NCI-H146 (cell line): ENCODE results near the gene TMIE.

Source experiments
- DNase-seq: peaks from one replicate; lab custom pipeline; 2025; lab: John Stamatoyannopoulos, UW

Gene TMIE, protein sequence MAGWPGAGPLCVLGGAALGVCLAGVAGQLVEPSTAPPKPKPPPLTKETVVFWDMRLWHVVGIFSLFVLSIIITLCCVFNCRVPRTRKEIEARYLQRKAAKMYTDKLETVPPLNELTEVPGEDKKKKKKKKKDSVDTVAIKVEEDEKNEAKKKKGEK

DNA sequence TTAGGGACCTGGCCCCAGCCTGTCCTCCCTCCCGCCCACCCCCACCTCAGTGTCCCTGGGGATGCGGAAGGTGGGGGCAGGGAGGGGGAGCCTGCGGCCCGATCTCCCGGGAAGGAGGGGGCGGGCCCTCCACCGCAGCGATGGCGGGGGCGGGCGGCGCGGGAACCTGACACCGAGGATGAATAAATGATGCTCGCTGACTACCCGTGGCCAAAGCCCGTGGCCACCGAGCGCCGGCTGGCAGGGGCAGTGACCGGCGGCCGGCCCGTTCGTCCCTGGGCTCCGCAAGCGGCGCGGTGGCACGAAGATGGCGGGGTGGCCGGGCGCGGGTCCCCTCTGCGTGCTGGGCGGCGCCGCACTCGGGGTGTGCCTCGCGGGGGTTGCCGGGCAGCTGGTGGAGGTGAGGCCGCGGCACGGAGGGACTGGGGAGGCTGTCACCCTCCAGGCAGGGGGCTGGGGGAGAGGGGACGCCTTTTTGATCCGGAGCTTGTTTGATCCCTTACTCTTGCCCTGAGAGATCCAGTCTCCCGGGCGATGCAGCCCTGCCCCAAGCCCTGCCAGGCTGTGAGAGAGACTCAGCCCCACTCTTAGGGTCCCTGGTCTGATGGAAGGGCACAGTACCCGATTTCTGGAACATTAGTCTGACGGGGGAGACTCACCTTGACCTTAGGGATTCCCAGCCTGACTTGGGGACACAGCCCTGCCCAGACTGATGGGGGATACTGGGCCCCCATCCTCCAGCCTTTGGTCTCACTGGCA lies at the start of gene TMIE:
TSS of gene TMIE (plus strand) at position 212 of the 759 bp plus-strand sequence. CDS start at position 308, 96 bp downstream.
- DNase-seq = peak; percentile 32

DNA sequence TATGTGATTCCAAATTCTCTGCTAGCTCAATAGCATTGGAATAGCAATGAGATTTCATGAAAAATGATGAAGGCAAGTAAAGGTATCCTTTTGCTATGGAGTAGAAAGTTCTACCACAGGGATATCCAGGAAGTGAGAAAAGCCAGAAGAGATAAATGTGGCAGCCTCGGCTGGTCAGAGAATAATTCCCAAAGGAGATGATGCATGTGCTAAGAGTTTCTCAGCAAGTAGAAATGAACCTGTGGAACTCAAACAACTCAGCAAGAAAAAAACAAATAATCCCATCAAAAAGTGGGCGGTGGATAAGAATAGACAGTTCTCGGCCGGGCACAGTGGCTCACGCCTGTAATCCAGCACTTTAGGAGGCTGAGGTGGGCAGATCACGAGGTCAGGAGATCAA lies 45.9 kb upstream of the TMIE start:
- DNase-seq = no peak

DNA sequence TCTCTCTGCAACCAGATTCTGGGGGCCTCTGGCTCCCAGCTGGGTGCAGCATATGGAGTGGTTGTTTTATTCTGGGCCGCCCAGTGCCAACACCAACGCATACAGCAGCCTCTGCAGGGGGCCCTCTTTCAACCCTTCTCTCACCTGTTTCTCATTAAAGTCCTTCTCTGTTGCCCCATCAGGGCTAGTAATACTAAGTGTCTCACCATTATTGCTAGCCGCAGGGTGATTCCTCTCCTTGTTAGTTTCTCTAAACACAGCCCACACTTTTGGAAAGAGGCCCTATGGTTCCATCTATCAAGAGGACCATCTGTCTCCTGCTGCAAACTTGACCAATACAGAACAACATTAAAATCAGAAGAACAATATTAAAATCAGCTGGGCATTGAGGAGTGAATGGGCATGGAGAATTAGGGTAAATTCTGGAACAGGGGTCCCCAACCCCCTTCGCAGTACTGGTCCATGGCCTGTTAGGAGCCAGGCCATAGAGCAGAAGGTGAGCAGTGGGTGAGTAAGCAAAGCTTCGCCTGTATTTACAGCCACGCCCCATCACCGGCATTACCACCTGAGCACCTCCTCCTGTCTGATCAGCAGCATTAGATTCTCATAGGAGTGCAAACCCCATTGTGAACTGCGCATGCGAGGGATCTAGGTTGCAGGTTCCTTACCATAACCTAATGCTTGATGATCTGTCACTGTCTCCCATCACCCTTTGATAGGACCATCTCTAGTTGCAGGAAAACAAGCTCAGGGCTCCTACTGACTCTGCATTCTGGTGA lies 44.2 kb upstream of the TMIE start:
- DNase-seq = peak; percentile 93

DNA sequence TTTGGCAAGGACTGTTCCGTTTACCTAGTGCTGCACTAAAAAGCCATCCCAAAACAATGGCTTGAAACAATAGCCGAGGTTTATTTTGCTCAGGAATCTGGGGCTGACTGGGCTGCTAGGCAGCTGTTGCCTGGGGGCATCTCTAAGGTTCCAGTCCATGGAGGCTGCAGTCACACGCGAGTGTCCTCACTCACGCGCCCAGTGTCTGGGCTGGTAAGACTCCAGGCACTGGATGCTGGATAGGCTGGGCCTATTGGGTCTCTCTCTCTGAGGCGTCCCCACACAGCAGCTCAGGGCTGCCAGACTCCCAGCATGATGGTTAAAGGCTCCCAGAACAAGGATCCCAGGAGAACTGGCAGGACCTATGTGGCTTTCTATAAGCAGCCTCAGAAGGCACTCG lies 41.9 kb upstream of the TMIE start:
- peak; percentile 70 for DNase-seq

DNA sequence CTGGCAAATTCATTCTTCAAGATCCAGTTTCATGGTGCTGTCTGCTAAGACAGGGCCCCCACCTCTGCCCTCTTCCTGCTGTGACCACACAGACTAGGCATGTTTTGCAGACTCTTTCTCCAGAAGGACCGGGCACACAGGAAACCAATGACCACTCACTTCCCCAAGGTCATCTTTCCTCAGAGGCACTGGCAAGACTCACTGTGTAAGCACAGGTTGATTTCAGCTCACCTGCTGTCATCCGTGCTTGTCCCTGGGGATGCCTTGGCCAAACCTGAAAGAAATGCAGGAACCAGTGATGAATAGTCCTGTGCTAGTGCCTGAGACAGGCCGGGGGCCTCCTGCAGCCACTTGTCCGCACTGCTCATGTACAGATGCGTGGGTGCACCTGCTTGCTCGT lies 41.2 kb upstream of the TMIE start:
- no peak for DNase-seq

DNA sequence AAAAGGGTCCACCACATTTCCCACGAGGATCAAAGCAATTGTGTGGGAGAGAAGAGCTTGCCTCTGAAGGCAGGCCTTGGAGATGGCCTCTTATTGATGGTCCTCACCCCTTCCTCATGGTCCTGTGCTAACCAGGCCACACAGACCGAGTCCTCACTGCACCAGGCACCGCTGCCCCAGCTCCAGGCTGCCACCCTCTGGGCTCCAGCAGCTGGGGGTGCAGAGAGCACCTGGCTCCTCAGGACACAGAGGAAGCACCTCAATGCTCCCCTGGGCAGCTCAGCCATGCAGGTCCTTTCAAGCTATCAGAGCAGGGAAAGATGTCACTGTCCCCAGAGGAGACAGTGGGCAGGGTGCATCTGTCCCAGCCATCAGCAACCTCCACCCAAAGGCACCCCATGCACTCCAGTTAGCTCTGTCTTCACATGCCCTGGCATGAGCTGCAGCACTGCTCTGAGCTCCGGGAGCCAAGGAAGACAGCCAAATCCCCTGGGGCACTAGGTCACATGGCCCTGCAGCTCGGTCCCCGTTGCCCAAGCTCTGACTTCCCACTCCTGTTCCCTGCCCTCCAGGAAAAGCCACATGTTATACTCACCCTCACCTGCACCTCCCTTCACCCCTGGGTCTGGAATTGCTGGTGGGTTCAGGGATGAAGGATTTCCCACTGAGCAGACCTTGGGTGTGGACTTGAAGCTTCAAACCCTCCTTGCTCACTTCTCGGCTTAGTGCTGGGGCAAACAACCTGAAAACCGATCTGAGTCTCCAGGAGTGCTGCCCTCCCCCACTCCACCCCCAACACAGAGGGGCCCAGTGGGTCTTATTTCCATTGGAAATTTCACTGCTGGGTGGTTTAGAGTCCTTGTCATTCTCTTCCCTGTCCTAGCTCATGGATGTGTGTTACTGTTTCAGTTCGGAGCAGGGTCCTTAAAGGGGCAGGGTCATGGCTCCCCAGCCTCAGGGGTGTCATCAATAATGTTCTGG lies 40.4 kb upstream of the TMIE start:
- peak; percentile 39 for DNase-seq

DNA sequence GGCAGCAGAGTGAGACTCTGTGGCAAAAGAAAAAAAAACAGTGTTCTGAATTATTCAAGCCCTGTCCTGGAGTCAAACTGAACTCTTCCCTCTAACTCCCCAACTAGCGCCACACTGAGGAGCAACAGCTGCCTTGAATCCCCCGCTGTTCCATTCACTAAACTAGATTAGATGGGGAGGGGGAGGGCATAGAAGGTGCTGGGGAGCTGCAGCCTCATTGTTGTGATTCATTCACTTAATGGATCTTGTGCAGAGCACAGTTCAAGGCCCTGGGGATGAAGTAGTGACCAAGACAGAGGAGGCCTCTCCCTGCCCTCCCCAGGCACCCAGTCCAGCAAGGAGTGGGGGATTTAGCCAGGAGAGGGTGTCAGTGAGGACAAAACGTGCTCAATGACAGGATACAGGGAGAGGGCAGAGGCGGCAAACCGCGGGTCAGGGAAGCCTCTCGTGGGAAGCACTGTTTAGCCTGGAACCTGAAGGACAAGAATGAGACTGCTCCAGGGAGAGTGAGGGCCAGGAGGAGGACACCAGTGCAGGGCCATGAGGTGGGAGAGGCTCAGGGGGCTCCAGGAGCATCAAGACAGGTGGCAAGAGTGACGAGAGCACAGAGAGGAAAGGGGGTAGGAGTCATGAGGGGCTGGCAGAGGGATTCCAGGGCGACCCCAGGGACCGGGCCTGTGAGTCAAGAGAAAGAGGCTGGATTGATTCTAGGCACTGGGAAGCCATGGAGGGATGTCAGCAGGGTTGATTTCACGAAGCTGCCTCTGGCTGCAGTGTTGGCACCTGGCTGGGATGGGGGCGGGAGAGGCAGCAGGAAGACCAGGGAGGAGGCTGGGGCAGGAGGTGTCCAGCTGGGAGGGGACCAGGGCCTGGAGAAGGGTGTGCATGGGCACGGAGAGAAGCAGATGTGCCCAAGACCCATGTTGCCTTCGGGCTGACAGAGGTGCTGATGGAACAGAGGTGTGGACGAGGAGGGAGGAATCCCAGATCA lies 39.1 kb upstream of the TMIE start:
- DNase-seq = peak; percentile 47

DNA sequence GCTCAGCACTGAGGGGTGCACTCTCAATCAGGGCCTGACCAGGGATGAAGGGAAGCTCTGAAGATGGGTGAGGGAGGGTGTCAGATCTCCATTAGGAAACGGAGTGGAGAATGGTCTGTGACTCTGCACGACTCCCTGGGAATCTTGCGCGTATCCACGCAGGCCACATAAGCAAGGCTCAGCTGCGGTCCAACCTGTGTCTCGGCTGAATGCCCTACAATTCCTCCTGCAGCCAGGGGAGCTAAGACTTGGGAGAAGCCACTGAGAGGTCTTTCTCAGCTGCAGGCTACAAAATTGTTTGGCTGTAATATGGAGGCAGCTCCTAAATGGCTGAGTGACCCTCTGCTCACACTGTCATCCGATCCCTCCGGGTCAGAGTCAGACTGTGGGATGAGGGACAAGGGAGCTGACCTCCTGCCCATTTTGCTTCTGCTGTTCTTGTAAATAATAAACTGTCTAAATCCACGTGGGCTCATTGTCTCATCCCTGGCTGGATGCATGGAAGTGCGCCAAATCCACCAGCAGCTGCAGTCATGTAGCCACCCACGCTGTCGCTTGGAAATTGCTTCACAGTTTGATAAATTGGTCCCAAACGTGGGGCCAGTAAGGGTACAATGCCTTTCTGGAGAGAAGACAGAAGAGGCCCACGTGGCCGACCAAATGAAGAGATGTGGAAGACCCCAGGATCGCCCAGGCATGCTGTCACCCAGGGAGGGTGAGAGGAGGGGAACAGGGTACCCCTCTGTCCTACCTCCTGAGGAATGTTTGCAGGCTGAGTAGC lies 38.2 kb upstream of the TMIE start:
- DNase-seq = peak; percentile 58

DNA sequence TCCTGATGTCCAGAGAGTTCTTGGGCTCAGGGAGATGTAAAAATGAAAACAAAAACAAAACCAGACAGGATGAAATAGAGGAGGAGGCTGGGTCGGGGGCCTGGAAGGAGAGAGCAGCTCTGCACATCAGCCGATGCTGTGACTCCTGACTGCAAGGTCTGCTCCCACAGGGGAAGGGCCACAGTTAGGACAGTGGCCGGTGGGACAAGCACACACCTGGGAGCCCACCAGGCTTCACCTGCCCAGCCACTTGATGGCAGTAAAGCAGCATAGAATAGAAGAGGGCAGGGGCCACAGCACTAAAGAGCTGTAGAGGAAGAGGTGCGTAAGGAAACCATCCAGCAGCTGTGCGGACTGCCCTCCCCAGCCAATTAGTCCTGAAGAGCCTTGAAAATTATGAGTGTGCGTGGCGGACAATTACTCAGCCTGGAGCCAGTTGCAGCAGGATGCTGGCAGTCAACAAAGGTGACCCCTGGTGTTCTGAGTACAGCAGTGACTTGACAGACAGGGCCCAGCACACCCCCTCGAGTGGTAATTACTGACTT lies 37.5 kb upstream of the TMIE start:
- DNase-seq = peak; percentile 96

DNA sequence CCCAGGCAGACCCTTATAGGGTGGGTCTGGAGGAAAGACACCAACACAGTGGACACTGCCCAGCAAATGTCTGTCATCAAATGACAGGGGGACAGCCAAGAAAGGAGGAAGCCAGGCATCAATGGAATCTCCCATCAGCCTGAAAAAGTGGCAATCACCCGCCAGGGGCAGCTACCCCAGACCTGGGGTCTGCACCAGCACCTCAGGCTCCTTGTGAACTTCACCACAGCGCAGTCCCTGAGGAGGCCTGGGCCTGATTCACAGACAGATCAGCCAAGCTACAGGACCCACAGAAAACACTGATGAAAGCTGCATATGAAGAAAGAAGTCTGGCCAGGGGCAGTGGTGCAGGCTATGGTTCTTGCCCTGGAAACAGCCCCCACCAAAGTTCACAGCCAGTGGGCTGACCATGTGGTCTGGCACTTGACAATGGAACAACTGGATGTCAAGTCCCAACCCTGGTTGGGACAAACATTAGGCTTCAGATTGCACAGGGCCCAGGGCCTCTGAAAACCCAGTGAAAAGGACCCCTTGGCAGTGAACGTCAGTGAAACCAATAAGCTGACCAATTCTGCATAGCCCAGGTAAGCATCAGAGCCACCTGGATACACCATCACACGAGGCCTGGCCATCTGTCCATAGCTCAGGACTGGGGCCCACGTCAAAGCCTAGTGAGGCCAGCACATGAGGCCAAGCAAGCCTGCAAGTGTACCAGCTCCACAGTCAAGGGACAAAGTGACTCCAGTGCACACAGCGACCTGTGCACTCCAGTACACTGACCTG lies 36.8 kb upstream of the TMIE start:
- DNase-seq = no peak

DNA sequence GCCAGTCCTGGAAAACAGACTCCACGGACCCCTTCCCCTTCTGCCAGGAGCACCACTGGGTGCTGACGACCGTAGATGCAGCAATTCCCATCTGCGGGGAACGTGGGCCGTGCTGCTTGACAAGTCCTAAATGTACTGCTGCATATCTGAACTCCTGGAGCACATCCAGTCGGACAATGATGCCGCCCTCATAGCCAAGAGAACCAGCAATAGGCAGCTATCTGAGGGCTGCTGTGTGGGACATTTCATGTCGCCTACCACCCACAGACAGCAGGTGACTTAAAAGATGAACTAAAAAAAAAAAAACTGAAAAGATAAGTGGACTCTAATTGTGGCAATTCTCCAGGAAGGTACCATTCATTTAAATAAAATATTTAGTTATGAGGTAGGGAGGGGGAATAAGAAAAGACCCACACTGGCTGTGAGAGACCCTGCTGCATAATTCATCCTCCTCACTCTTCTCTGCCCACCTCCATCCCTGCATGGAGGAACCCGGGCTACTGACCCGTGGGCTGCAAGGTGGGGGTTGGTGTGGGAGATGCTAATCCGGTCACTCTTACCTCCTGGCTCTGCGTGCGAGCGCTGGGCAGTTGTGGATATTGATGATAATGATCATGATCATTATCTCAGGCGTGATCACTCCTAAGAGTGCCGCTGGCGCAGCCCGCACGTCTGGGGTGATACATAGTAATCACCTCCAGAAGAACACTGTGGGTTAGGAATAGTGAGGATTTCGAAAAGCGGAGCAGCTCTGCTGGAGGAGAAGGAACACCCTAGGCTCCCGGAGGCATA lies 36.0 kb upstream of the TMIE start:
- no peak for DNase-seq

DNA sequence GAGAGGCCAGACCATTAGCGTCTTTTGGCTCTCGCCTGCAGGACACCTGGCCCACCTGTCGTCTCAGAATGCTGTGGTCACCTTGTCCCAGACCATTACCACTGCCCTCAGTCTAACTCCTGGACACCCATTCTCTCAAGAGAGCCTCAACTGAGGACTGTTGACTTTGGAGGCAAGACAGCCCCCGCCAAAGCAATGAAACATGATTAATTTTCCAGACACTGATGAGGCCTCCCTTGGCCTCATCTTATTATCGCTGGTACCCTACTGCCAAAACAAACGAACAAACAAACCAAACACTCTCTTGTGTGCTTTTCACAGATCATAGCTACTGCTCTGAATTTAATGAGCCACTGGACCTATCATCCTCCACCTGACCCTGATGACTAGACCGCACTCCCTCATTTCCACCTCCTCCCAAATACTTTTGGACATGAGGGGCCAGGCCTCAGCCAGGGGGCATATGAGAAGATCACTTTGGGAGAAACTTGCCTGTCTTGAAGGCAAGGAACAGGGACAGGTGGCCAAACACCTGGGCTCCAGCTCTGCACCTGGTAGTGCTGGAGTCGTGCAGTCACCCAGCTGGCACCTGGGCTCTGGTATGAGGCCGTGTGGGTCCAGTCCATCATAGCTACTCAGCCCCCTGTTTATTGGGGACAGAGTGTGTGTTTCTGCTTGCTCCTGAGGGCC lies 35.3 kb upstream of the TMIE start:
- peak; percentile 71 for DNase-seq

DNA sequence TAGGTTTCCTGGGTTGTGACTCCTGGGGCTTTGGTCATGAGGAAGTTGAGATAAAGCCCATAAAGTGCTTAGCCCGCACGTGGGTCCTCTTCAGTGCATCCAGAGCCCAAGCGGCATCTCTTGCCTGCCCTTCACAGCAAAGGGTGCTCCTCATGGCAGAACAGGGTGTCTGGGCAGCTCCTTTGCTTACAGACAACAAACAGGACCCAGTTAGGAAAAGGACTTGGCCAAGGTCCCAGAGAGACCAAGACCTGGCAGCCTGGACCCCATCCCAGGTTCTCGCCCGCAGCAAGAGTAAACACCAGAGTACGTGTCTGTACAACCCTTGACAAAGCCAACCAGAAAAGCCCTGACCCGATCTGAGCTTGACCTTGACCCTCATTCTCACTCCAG lies 34.7 kb upstream of the TMIE start:
- DNase-seq = no peak

DNA sequence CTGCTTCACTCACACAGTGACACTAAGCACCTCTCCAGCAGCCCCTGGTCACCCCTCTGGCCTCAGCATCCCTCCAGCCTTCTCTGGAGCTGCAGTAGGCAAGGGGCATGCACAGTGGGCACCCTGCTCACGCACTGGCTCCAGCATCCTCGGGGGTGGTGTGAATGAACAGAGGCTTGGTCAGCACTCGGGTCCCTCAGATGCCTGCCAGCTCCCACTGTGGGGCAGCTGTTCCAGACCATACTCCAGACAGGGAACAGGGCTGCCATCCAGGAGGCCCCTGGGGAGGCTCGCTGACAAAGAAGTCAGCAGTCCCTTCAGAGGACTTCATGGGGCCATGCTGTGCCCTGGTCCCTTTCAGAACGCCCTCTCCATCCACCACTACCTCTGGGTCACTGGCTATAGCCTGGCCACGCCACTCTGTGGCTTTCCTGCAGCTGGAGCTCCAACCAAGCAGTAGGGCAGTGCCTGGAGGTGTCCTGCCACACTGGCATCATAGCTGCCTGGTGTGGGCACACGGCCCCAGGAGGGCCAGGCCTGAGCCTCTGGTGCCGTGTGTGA lies 34.1 kb upstream of the TMIE start:
- DNase-seq = no peak

DNA sequence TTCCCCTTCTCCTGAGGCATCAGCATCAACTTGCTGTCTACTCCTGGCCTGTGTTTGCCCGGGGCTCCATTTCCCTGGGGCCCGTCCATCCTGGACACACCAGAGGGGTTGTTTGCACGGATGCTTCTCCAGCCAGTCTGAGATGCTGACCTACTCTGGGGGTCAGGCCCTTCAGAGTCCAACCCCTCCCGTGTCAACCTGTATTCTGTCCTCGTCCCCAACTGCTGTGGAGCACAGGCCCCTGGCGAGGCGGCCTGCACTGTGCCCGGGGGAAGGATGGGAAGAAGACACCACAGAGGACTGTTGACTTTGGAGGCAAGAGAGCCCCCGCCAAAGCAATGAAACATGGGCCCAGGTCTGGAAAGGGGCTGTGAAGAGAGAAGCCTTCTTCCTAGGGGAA lies 33.5 kb upstream of the TMIE start:
- no peak for DNase-seq

DNA sequence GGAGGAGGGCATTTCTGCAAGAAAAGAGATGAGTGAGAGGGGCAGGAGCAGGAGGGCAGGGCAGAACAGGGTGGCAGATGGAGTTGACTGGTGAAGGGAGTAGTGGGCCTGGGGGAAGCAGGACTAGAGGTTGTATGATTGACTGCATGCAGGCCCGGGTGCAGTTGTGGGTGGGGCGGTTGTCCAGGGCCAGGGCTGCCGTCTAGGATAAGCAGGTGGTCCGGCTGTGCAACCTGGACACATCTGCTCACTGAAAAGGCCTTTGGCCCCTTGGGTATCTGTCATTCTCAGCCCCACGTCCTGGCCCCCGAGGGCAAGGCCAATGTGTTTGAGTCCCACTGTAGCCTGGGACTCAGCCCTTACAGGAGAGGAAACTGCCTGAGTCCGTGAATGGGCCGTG lies 33.1 kb upstream of the TMIE start:
- DNase-seq = no peak

DNA sequence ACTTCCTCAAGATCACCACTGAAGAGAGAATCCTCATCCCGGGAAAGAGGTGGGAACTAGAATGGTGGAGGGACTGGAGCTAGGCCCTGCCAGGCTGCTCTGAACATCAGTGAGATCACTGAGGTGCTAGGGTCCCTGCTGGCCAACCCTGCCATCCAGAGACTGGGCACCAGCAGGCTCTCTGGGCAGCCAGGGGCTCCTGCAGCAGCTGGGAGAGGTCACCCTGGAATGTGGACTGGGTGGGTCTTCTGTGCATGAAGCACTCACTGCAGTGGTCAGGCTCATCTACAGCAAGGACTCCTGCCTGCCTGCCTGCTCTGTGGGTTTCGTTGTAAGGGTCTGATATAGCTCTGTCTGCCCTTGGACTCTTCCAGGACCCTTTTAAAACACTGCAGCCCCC lies 32.6 kb upstream of the TMIE start:
- DNase-seq = no peak
